Pancreas (tissue), 10 donors: ENCODE measurements around the gene OR4C15. TPM values are rescaled to one million over a fixed set of nuclear protein-coding genes. Genes with fewer than 3 reads are reported as not detected.

Source experiments
- ATAC-seq, 4 donors: fragments of 200-7000 bp; cut with Tn5 transposase; one replicate each; pipeline versions ENCODE4 v1.8.0 to v1.9.1; 2020; ENCODE audit warnings: mild to moderate bottlenecking in 4 of 4, moderate library complexity in 4 of 4
- DNase-seq, 6 donors: peaks; one replicate each; pipeline ENCODE4 v3.0.0-alpha.2; 2020
- FAIRE-seq: peaks from 2 replicates; lab custom pipeline; 2012; peaks lifted over from hg19 to GRCh38; lab: Jason Lieb, UNC
- H3K27ac ChIP-seq, 4 donors: fragments of 200-600 bp; sonication (generic); 1 replicate in 3 of 4; 2 replicates in 1 of 4; pipeline versions ENCODE4 v1.5.0 to v1.8.0; 2020
- H3K27me3 ChIP-seq, 4 donors: fragments of 200-600 bp; one replicate each; pipeline ENCODE4 v1.8.0; 2021
- H3K36me3 ChIP-seq, 3 donors: fragments of 200-600 bp; sonication (generic) in 1 of 3; one replicate each; pipeline versions ENCODE4 v1.5.0 to v1.8.0; 2020 to 2021
- H3K4me1 ChIP-seq, 3 donors: fragments of 200-600 bp; one replicate each; pipeline ENCODE4 v1.8.0; 2021
- H3K4me3 ChIP-seq, 4 donors: fragments of 200-600 bp; sonication (generic) in 2 of 4; one replicate each; pipeline versions ENCODE4 v1.5.0 to v1.8.0; 2020 to 2021
- H3K9me3 ChIP-seq, 4 donors: fragments of 200-600 bp; one replicate each; pipeline ENCODE4 v1.8.0; 2021
- CTCF ChIP-seq, 4 donors: fragments of 200-600 bp; sonication (generic) in 3 of 4; IDR thresholded peaks; one replicate each; pipeline versions ENCODE4 v1.5.0 to v1.8.0; 2021; ENCODE audit warnings: antibody characterized with exemption in 4 of 4
- WGBS, 2 donors: extraction: QIAGEN DNeasy Blood & Tissue Kit; methylation state at CpG; one replicate each; pipeline ENCODE4 v1.1.7; 2013; 5-methylcytosine and 5-hydroxymethylcytosine counted together
- intact Hi-C, 3 donors: fragments of 100-400 bp; cut with DNase I; formaldehyde crosslinking; loops; one replicate each; pipeline versions ENCODE4 v1.11.1 to v1.14.2; 2022
- polyA plus RNA-seq, 2 donors: library from polyadenylated mRNA; stranded (reverse); fragments of 200-250 nt; gene quantifications; one replicate each; pipeline ENCODE4 v1.2.3, GENCODE V29; 2013
- total RNA-seq, 6 donors: library from RNA; stranded (reverse); fragmentation: NEBNext Ultra II Directional in 4 of 6; extraction: Animal tissue kit (Norgen Biotek cat#: 25700) in 4 of 6; gene quantifications; one replicate each; pipeline versions ENCODE4 v1.2.1 to v1.2.4, GENCODE V29; 2021 to 2023
- donor health status: healthy with polysubstance abuse.
- donor health status: DM: no; HTN: no; CAD: no; lungs with moderate emphysema.
- donor health status: DM: no; HTN: no; CAD: no.
- donor health status: control.
- donor health status: control.
- donor health status: Bipolar disorder and iron deficiency.
- donor health status: DM: yes; HTN: yes; CAD: no.
- donor health status: DM: no; HTN: no; CAD: no.
- donor health status: DM: no; HTN: no; CAD: no.
- donor health status: DM: yes; HTN: yes; CAD: no.

OR4C15 gene
- total RNA-seq (not detected), polyA plus RNA-seq (not detected)

GRCh38 chr11:55554169-55554568, at the start of gene OR4C15:
Gene OR4C15 (plus strand): TSS chr11:55554469. CDS start chr11:55554469, 0 bp downstream.
- no peak for TF ChIP-seq CTCF (IDR thresholded peaks at IDR 0.05)
- ATAC-seq (no peak), DNase-seq (no peak), FAIRE-seq (no peak)
- Histone ChIP-seq H3K4me1 (no peaks in the 10 kb centered on the region), H3K4me3 (no peak within 1 kb of the TSS), H3K27ac (no peak within 1 kb of the TSS), H3K36me3 (no peaks in the 10 kb centered on the region), H3K27me3 (no peaks in the 10 kb centered on the region), H3K9me3 (no peaks in the 10 kb centered on the region)
- intact Hi-C loops = no loop called here

- intact Hi-C loops = no loop called here
- no peak for TF ChIP-seq CTCF (IDR thresholded peaks at IDR 0.05)
- H3K36me3 ChIP-seq = no peaks in the 10 kb centered on the region
- WGBS, 2 donors = 47 to 53% methylated on average over 3 of the region's 3 CpGs
- DNase-seq (no peak), FAIRE-seq (no peak), ATAC-seq (no peak)
- H3K9me3 ChIP-seq = no peaks in the 10 kb centered on the region
- no peaks in the 10 kb centered on the region for H3K27me3 ChIP-seq
- H3K27ac ChIP-seq = no peak within 1 kb of the TSS
- H3K4me1 ChIP-seq = no peaks in the 10 kb centered on the region
- H3K4me3 ChIP-seq = no peak within 1 kb of the TSS
Observed at GRCh38 chr11:55571828-55572227, 17.6 kb downstream of the OR4C15 start, which contains the start of gene OR4C16. Gene OR4C16 (plus strand): TSS chr11:55572128. CDS start chr11:55572128, 0 bp downstream.

GRCh38 chr11:55572548-55572947, 18.3 kb downstream of the OR4C15 start:
- Histone ChIP-seq H3K27me3 (no peaks in the 10 kb centered on the region), H3K9me3 (no peaks in the 10 kb centered on the region), H3K4me3 (no peak overlapping the region), H3K27ac (no peak overlapping the region), H3K4me1 (no peaks in the 10 kb centered on the region), H3K36me3 (no peaks in the 10 kb centered on the region)
- intact Hi-C loops = no loop called here
- ATAC-seq (no peak), DNase-seq (no peak), FAIRE-seq (no peak)
- TF ChIP-seq CTCF (IDR thresholded peaks at IDR 0.05) = no peak
- 14 to 19% methylated on average over 1 of the region's 1 CpG for WGBS, 2 donors

Other genes starting within 250 kb of the OR4C15 start
- gene OR4A16, start 211.3 kb upstream of the OR4C15 start, total RNA-seq = not detected
- not detected for gene OR4A16, start 211.3 kb upstream of the OR4C15 start, polyA plus RNA-seq
- gene OR4A15, start 186.5 kb upstream of the OR4C15 start, total RNA-seq = not detected
- gene OR4A15, start 186.5 kb upstream of the OR4C15 start, polyA plus RNA-seq = not detected
- not detected for gene OR4C16, start 17.7 kb downstream of the OR4C15 start, total RNA-seq
- gene OR4C16, start 17.7 kb downstream of the OR4C15 start, polyA plus RNA-seq = not detected
- gene OR4C11, start 53.2 kb downstream of the OR4C15 start, total RNA-seq = not detected
- gene OR4C11, start 53.2 kb downstream of the OR4C15 start, polyA plus RNA-seq = not detected
- gene OR4P4, start 80.6 kb downstream of the OR4C15 start, total RNA-seq = not detected
- not detected for gene OR4P4, start 80.6 kb downstream of the OR4C15 start, polyA plus RNA-seq
- gene OR4S2, start 93.9 kb downstream of the OR4C15 start, total RNA-seq = not detected
- not detected for gene OR4S2, start 93.9 kb downstream of the OR4C15 start, polyA plus RNA-seq
- not detected for gene OR4C6, start 107.7 kb downstream of the OR4C15 start, total RNA-seq
- gene OR4C6, start 107.7 kb downstream of the OR4C15 start, polyA plus RNA-seq = not detected
- not detected for gene OR5D13, start 219.0 kb downstream of the OR4C15 start, total RNA-seq
- not detected for gene OR5D13, start 219.0 kb downstream of the OR4C15 start, polyA plus RNA-seq
- not detected for gene OR5D14, start 241.1 kb downstream of the OR4C15 start, total RNA-seq
- not detected for gene OR5D14, start 241.1 kb downstream of the OR4C15 start, polyA plus RNA-seq